Activated naive CD8-positive, alpha-beta T cell treated with anti-CD3 and anti-CD28 coated beads, Interleukin-2, amount 10 ng/mL, durations not matched to agents 7 days and 5 days (primary cell): ENCODE data around the gene CHN2. TPM values are rescaled to one million over a fixed set of nuclear protein-coding genes. Genes with fewer than 3 reads are reported as not detected.

ENCODE experiments used
- ATAC-seq: fragments of 150-1000 bp; cut with Tn5 transposase; one replicate; pipeline ENCODE4 v1.10.0; 2021; ENCODE audit warnings: low read depth, moderate library complexity
- POLR2A ChIA-PET: fragments of 350-600 bp; sonication (Branson Sonifier 250); formaldehyde crosslinking; loops from one replicate; lab custom pipeline; 2021; ENCODE audit warnings: antibody characterized with exemption; lab: Charles Lee
- DNase-seq: peaks from one replicate; pipeline ENCODE4 v3.0.0; 2021
- H3K27ac Mint-ChIP-seq: one replicate; pipeline ENCODE4 v1.8.0; 2022; ENCODE audit warnings: mild to moderate bottlenecking, mixed read lengths
- H3K27me3 Mint-ChIP-seq: one replicate; pipeline ENCODE4 v1.8.0; 2022; ENCODE audit warnings: mild to moderate bottlenecking, moderate library complexity, mixed read lengths
- H3K36me3 Mint-ChIP-seq: one replicate; pipeline ENCODE4 v1.8.0; 2021; ENCODE audit warnings: mild to moderate bottlenecking, mixed read lengths
- H3K4me1 Mint-ChIP-seq: one replicate; pipeline ENCODE4 v1.8.0; 2021; ENCODE audit warnings: mixed read lengths
- H3K4me3 Mint-ChIP-seq: one replicate; pipeline ENCODE4 v1.8.0; 2022; ENCODE audit warnings: mild to moderate bottlenecking, moderate library complexity, mixed read lengths
- H3K9me3 Mint-ChIP-seq: one replicate; pipeline ENCODE4 v1.8.0; 2021; ENCODE audit warnings: mixed read lengths
- total RNA-seq, 2 experiments: library from RNA; stranded (reverse); gene quantifications; one replicate each; pipeline ENCODE4 v1.2.3, GENCODE V29; 2021

The CHN2 gene
- total RNA-seq, 2 experiments from 2014 or later = 6.5 to 7.2 TPM

DNA sequence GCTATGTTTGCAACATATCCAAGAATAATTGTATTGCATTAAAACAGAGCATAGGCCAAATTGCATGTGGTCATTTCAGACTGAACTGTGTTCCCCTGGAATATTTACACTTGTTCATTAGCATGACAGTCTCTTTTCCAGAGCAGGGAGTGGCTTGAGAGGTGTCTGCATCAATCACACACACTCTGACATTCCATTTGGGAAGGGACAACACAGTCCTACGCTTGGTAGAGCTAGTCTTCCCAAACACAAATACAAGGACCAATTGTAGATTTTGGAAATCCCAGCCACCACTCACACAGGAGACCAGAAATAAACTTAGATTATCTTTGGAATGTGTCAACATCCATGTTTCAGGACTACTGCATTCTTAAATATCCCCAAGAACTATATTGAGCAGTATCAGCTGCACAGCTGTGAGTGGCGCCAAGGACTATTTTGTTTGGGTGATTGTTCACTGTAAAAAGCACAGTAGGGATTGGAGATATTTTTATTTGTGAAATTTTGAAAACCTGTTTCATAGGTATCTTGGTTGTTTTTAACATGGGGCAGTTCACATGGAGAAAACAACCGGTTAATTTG is 275.5 kb downstream of the CHN2 start:
- no peak for ATAC-seq
- DNase-seq = no peak

GRCh38 chr7:29471444-29472138 is 277.0 kb downstream of the CHN2 start:
- H3K4me3 Mint-ChIP-seq = no peak overlapping the region
- H3K27me3 Mint-ChIP-seq = peaks cover 11% of the 10 kb centered on the region
- POLR2A ChIA-PET = no interaction called here
- H3K4me1 Mint-ChIP-seq = no peaks in the 10 kb centered on the region
- no peak overlapping the region for H3K27ac Mint-ChIP-seq
- H3K36me3 Mint-ChIP-seq = no peaks in the 10 kb centered on the region
- DNase-seq (no peak), ATAC-seq (no peak)
- H3K9me3 Mint-ChIP-seq = no peaks in the 10 kb centered on the region

More for the DNA sequence above, 275.5 kb downstream of the CHN2 start:
- POLR2A ChIA-PET = no interaction called here
- Mint-ChIP-seq H3K36me3 (no peaks in the 10 kb centered on the region), H3K27me3 (peaks cover 11% of the 10 kb centered on the region), H3K27ac (no peak overlapping the region), H3K4me1 (no peaks in the 10 kb centered on the region), H3K9me3 (no peaks in the 10 kb centered on the region), H3K4me3 (no peak overlapping the region)

DNA sequence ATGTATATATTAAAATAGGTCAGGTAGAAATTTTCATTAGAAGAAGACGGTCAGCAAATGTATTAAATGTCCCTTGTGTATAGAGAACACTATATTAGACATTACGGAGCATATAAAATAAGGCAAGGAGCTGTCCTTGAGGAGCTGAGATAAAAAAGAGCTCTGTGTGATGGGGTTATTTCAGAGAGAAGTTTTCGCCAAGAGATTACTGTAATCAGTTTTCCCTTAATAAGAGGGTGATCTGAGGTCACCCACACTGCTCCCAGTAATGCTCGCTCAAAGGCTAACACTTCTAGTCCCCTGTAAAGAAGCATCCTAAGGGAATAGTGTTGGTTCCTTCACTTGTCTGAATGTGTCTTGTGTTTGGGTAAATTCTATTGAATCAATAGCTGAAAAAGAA is 282.3 kb downstream of the CHN2 start:
- Mint-ChIP-seq H3K27ac (no peak overlapping the region), H3K27me3 (peaks cover 11% of the 10 kb centered on the region), H3K4me1 (no peaks in the 10 kb centered on the region), H3K4me3 (no peak overlapping the region), H3K36me3 (no peaks in the 10 kb centered on the region), H3K9me3 (no peaks in the 10 kb centered on the region)
- DNase-seq = no peak
- no peak for ATAC-seq
- POLR2A ChIA-PET = no interaction called here

GRCh38 chr7:29478226-29478625 is 283.7 kb downstream of the CHN2 start:
- ATAC-seq (no peak), DNase-seq (no peak)
- Mint-ChIP-seq H3K9me3 (no peaks in the 10 kb centered on the region), H3K27me3 (peaks cover 5% of the 10 kb centered on the region), H3K36me3 (no peaks in the 10 kb centered on the region), H3K4me3 (no peak overlapping the region), H3K4me1 (no peaks in the 10 kb centered on the region), H3K27ac (no peak overlapping the region)
- POLR2A ChIA-PET = no interaction called here

DNA sequence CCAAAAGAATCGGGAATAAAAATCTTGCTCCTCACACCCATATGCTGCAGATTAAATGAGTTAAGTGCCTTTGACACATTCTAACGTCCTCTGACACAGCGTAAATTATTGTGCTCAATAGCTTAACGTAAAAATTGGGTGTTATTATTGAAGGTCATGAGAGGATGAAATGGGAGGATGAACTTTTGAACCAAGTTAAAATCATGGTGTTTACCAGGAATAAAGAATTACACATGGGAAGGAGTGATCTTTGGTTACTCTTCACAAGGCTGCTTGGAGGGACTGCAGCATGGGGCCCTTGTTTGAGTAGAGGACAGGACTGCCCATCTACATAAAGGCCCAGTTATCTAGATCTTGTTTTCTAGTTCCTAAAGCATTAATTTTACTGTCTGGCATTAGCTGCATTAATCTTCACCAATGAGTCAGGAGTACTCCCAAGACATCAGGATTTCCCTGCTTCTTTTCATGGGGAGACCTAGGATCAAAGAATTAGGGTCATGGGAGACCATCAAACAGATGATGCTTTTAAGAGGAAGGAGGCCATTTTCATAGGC is 284.2 kb downstream of the CHN2 start:
- POLR2A ChIA-PET = no interaction called here
- Mint-ChIP-seq H3K9me3 (no peaks in the 10 kb centered on the region), H3K4me1 (no peaks in the 10 kb centered on the region), H3K27ac (no peak overlapping the region), H3K27me3 (peaks cover 4% of the 10 kb centered on the region), H3K4me3 (no peak overlapping the region), H3K36me3 (no peaks in the 10 kb centered on the region)
- DNase-seq (no peak), ATAC-seq (no peak)

DNA sequence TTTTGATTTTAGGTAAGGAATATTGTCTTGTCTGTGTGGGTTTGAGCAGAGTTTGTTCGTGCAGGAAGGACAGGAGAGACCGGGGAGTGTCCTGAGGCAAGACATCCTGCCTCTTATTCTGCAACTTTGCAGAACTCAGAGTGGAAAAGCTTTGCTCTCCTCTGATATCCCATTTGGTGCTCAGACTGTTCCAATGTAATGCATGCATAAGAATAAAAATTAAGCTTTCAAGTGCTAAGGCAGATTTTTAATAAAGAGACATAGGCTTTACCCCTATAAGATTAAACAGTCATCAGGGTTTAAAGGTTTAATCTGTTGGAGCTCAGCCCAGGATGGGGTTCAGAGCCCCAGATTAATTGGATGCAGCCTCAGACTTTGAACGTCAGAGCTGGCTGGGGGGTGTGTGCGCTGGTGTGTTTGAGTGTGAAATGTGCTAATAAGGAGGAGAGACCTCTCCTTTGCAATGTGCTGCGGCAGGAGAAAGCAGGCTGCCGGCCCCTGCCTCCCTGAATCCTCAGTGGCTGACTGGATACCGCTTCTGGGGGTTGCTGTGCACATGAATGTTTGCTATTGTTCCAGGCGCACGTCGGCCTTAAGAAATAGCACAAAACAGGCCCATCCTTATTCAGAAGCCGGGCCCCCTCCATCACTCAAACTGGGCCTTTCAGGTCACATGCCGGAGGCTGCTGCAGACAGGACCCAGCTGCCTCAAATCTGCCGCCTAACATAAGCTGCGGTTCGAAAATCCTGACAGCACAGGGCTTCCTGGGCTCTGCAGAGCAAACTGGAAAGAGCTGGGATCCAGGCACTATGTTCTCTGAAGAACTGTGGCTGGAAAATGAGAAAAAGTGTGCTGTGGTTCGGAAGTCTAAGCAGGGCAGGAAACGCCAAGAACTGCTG is 285.0 kb downstream of the CHN2 start:
- no peak overlapping the region for H3K27ac Mint-ChIP-seq
- POLR2A ChIA-PET = no interaction called here

GRCh38 chr7:29480451-29480850 is 285.9 kb downstream of the CHN2 start:
- POLR2A ChIA-PET = no interaction called here
- Mint-ChIP-seq H3K4me1 (no peaks in the 10 kb centered on the region), H3K4me3 (no peak overlapping the region), H3K27ac (no peak overlapping the region), H3K9me3 (no peaks in the 10 kb centered on the region), H3K27me3 (no peaks in the 10 kb centered on the region), H3K36me3 (no peaks in the 10 kb centered on the region)
- ATAC-seq (no peak), DNase-seq (no peak)

More for the DNA sequence above, 285.0 kb downstream of the CHN2 start:
- Mint-ChIP-seq H3K9me3 (no peaks in the 10 kb centered on the region), H3K4me1 (no peaks in the 10 kb centered on the region), H3K36me3 (no peaks in the 10 kb centered on the region), H3K4me3 (no peak overlapping the region), H3K27me3 (no peaks in the 10 kb centered on the region)
- no peak for DNase-seq
- no peak for ATAC-seq

GRCh38 chr7:29480934-29481651 is 286.5 kb downstream of the CHN2 start:
- DNase-seq (no peak), ATAC-seq (no peak)
- peaks cover 3% of the 10 kb centered on the region for H3K27me3 Mint-ChIP-seq
- H3K4me1 Mint-ChIP-seq = no peaks in the 10 kb centered on the region
- H3K9me3 Mint-ChIP-seq = no peaks in the 10 kb centered on the region
- POLR2A ChIA-PET = no interaction called here
- H3K4me3 Mint-ChIP-seq = no peak overlapping the region
- no peaks in the 10 kb centered on the region for H3K36me3 Mint-ChIP-seq
- no peak overlapping the region for H3K27ac Mint-ChIP-seq

DNA sequence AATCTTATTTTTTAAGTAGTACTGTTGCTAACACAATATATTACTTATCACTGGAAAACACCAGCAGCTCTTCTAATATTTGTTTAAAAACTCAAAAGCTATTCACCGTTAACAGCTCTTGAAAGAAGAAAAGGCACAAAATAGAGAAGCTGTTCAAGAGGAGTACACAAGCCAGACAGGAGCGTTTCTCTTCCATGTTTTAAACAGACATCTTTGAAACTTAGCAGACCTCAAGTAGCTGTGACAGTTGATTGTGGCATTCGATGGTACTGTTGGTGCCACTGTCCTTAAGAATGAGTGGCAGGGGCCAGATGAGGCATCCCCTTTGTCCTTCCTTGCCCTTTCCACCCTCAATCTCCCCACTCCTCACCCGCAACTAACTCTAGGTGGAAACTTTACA is 287.5 kb downstream of the CHN2 start:
- no peak overlapping the region for H3K27ac Mint-ChIP-seq
- no peaks in the 10 kb centered on the region for H3K4me1 Mint-ChIP-seq
- H3K36me3 Mint-ChIP-seq = no peaks in the 10 kb centered on the region
- POLR2A ChIA-PET = no interaction called here
- peaks cover 3% of the 10 kb centered on the region for H3K27me3 Mint-ChIP-seq
- no peaks in the 10 kb centered on the region for H3K9me3 Mint-ChIP-seq
- no peak overlapping the region for H3K4me3 Mint-ChIP-seq
- no peak for DNase-seq
- no peak for ATAC-seq

GRCh38 chr7:29483219-29484104 is 288.9 kb downstream of the CHN2 start:
- ATAC-seq (no peak), DNase-seq (no peak)
- no peaks in the 10 kb centered on the region for H3K36me3 Mint-ChIP-seq
- H3K9me3 Mint-ChIP-seq = no peaks in the 10 kb centered on the region
- H3K4me1 Mint-ChIP-seq = peaks cover 2% of the 10 kb centered on the region
- peaks cover 3% of the 10 kb centered on the region for H3K27me3 Mint-ChIP-seq
- H3K27ac Mint-ChIP-seq = no peak overlapping the region
- POLR2A ChIA-PET = no interaction called here
- no peak overlapping the region for H3K4me3 Mint-ChIP-seq

DNA sequence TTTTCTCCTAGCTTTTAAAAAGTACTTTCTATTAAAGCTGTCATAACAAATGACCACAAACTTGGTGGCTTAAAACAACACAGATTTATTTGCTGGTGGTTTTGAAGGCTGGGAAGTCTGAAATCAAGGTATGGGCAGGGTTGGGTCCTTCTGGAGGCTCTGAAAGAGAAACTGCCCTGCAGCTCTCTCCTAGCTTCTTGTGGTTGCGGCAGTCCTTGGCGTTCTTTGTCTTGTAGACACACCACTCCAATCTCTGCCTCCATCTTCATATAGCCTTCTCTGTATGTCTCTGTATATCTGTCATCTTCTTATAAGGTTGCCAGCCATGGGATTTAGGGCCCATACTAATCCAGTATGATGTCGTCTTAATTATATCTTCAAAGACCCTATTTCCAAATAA is 289.7 kb downstream of the CHN2 start:
- Mint-ChIP-seq H3K27ac (no peak overlapping the region), H3K4me1 (peaks cover 2% of the 10 kb centered on the region), H3K27me3 (peaks cover 3% of the 10 kb centered on the region), H3K36me3 (no peaks in the 10 kb centered on the region), H3K9me3 (no peaks in the 10 kb centered on the region), H3K4me3 (no peak overlapping the region)
- ATAC-seq (no peak), DNase-seq (no peak)
- POLR2A ChIA-PET = no interaction called here

DNA sequence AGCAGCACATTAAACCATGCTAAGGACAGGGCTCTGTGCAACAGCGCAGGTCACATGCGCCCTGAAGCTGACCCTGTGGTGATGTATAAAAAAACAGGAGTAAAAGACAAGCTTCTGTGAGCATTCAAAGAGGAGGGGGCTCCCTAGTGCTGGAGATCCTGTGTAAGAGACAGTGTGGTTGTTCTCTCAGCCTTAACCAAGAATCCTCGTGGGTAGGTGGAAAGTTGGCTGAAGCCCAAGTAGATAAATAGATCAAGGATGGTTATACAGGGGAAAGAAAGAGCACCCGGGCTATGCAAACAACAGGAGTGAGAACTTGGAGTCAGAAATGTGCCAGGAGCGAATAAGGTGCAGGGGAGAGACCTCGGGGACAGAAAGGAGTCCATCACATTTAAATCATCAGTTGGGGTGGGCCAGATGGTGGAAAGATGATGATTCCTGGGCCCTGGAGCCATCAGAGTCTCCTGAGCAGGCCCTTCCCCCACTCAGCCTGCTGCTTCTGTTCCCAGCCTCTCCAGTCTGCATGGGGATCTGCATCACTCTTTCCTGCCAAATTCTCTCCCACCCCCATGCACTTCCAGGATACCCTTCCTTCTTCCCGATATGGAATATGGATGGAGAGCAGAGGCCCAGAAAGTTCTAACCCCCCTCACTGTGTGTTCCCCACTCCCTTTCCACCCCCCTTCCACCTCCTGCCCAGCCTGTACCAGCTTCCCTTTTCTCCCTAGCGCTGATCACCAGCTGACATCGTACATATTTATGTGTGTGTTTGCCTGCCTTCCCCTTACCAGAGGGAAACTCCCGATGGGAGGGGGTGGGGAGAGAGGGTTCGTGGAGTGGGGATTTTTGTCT is 291.0 kb downstream of the CHN2 start:
- H3K36me3 Mint-ChIP-seq = no peaks in the 10 kb centered on the region
- ATAC-seq = no peak

More for the DNA sequence above, 291.0 kb downstream of the CHN2 start:
- H3K27ac Mint-ChIP-seq = no peak overlapping the region
- POLR2A ChIA-PET = no interaction called here
- H3K4me1 Mint-ChIP-seq = peaks cover 2% of the 10 kb centered on the region
- H3K4me3 Mint-ChIP-seq = no peak overlapping the region
- DNase-seq = no peak
- no peaks in the 10 kb centered on the region for H3K9me3 Mint-ChIP-seq
- H3K27me3 Mint-ChIP-seq = peaks cover 5% of the 10 kb centered on the region
